GM23248 (cell line): ENCODE results near the gene GULP1.

ENCODE experiments used
- EZH2 ChIP-seq: fragments of 200-600 bp; sonication (generic); IDR thresholded peaks from 2 replicates; pipeline ENCODE4 v1.6.1; 2018; ENCODE audit warnings: antibody characterized with exemption, mild to moderate bottlenecking; ENCODE audit not compliant: insufficient read depth, poor library complexity, severe bottlenecking
- EZH2phosphoT487 ChIP-seq: fragments of 200-600 bp; sonication (generic); IDR thresholded peaks from 2 replicates; pipeline ENCODE4 v1.6.1; 2018; ENCODE audit warnings: antibody characterized with exemption, moderate library complexity, mild to moderate bottlenecking, low read depth; ENCODE audit not compliant: insufficient read depth

- TF ChIP-seq EZH2 (no peak), EZH2phosphoT487 (no peak)
These were observed 123.4 kb downstream of the GULP1 start for GRCh38 chr2:188414869-188415753.
